HFF-Myc (cell line): ENCODE measurements around the gene LYST.

Experiments
- DNase-seq: peaks from one replicate; pipeline ENCODE4 v3.0.0-alpha.2; 2011; ENCODE audit warnings: low read depth; ENCODE audit errors: extremely low read depth
- H3K4me3 ChIP-seq: replicated peaks from 2 replicates; pipeline ENCODE4 v1.5.1; 2011; ENCODE audit warnings: low read depth, mild to moderate bottlenecking, control low read depth, low read length
- CTCF ChIP-seq: IDR thresholded peaks from 2 replicates; pipeline ENCODE4 v1.5.1; 2012; ENCODE audit warnings: mild to moderate bottlenecking, low read depth, low read length, control low read depth; ENCODE audit errors: missing control alignments

The LYST gene

GRCh38 chr1:235673981-235674380, 192.7 kb downstream of the LYST start:
- no peak for TF ChIP-seq CTCF
- DNase-seq: no peak

GRCh38 chr1:235671992-235672391, 194.7 kb downstream of the LYST start:
- TF ChIP-seq CTCF: no peak
- H3K4me3 ChIP-seq: no peak overlapping the region
- DNase-seq: no peak

More at GRCh38 chr1:235673981-235674380, 192.7 kb downstream of the LYST start:
- H3K4me3 ChIP-seq: no peak overlapping the region

- no peak for TF ChIP-seq CTCF
- H3K4me3 ChIP-seq: no peak overlapping the region
- DNase-seq: no peak
These were observed 196.4 kb downstream of the LYST start for GRCh38 chr1:235670157-235670776.

GRCh38 chr1:235669277-235669676, 197.4 kb downstream of the LYST start:
- TF ChIP-seq CTCF: no peak
- no peak overlapping the region for H3K4me3 ChIP-seq
- no peak for DNase-seq

- TF ChIP-seq CTCF: no peak
- DNase-seq: no peak
- H3K4me3 ChIP-seq: no peak overlapping the region
These were observed 203.1 kb downstream of the LYST start for GRCh38 chr1:235663628-235664027.

- DNase-seq: no peak
- H3K4me3 ChIP-seq: no peak overlapping the region
- no peak for TF ChIP-seq CTCF
These were observed 205.1 kb downstream of the LYST start for GRCh38 chr1:235661568-235661967.
